ENCODE measurements around the gene LZTR1.

- TF ChIP-seq, protein P1, sequence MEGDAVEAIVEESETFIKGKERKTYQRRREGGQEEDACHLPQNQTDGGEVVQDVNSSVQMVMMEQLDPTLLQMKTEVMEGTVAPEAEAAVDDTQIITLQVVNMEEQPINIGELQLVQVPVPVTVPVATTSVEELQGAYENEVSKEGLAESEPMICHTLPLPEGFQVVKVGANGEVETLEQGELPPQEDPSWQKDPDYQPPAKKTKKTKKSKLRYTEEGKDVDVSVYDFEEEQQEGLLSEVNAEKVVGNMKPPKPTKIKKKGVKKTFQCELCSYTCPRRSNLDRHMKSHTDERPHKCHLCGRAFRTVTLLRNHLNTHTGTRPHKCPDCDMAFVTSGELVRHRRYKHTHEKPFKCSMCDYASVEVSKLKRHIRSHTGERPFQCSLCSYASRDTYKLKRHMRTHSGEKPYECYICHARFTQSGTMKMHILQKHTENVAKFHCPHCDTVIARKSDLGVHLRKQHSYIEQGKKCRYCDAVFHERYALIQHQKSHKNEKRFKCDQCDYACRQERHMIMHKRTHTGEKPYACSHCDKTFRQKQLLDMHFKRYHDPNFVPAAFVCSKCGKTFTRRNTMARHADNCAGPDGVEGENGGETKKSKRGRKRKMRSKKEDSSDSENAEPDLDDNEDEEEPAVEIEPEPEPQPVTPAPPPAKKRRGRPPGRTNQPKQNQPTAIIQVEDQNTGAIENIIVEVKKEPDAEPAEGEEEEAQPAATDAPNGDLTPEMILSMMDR (IDR thresholded peaks at IDR 0.05), result no peak
- TF ChIP-seq POLR2A (IDR thresholded peaks at IDR 0.05) (no peak), POLR2AphosphoS5 (IDR thresholded peaks at IDR 0.05) (no peak)
Observed at GRCh38 chr22:20946080-20946986, 35.8 kb upstream of the LZTR1 start.
